ENCODE results near the gene FAM181A. TPM values are rescaled to one million over a fixed set of nuclear protein-coding genes. Genes with fewer than 3 reads are reported as not detected.

Gene FAM181A
- total RNA-seq, 1 donor from 2014 or later = 14.7 TPM

DNA sequence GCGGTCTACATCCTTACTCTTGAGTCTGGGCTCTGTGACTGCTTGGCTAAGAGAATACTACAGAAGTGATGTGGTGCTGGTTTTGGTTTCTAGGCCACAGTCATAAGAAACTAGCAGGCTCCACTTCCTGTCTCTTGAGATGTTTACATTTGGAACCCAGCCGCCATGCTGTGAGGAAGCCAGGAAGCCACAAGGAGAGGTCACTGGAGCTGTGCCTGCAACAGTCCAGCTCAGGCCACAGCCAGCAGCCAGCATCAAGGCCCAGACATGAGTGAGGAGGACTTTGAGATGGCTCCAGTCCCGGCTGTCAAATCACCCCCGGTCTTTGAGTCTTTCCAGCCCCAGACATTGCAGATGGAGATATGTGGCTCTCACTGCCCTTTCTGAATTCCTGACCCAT lies 12.9 kb upstream of the FAM181A start:
- H3K27ac Mint-ChIP-seq (ENCODE audit: unreplicated experiment) = no peak overlapping the region
- TF ChIP-seq, protein P1, sequence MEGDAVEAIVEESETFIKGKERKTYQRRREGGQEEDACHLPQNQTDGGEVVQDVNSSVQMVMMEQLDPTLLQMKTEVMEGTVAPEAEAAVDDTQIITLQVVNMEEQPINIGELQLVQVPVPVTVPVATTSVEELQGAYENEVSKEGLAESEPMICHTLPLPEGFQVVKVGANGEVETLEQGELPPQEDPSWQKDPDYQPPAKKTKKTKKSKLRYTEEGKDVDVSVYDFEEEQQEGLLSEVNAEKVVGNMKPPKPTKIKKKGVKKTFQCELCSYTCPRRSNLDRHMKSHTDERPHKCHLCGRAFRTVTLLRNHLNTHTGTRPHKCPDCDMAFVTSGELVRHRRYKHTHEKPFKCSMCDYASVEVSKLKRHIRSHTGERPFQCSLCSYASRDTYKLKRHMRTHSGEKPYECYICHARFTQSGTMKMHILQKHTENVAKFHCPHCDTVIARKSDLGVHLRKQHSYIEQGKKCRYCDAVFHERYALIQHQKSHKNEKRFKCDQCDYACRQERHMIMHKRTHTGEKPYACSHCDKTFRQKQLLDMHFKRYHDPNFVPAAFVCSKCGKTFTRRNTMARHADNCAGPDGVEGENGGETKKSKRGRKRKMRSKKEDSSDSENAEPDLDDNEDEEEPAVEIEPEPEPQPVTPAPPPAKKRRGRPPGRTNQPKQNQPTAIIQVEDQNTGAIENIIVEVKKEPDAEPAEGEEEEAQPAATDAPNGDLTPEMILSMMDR (conservative IDR thresholded peaks at IDR 0.05) = no peak

GRCh38 chr14:93915070-93915705 lies 12.0 kb upstream of the FAM181A start:
- Mint-ChIP-seq H3K4me1 (no peaks in the 10 kb centered on the region), H3K9me3 (peaks cover 5% of the 10 kb centered on the region), H3K4me3 (no peak overlapping the region), H3K27ac (ENCODE audit: unreplicated experiment) (peak overlapping the region; percentile 90), H3K27me3 (ENCODE audit: low read depth) (no peaks in the 10 kb centered on the region), H3K36me3 (ENCODE audit: low read depth) (no peaks in the 10 kb centered on the region)
- no peak for DNase-seq (ENCODE audit: low read depth, low spot score)
- TF ChIP-seq, protein P1 (conservative IDR thresholded peaks at IDR 0.05) = no peak

More for the DNA sequence above, 12.9 kb upstream of the FAM181A start:
- DNase-seq (ENCODE audit: low read depth, low spot score) = no peak
- no peaks in the 10 kb centered on the region for H3K4me1 Mint-ChIP-seq
- H3K36me3 Mint-ChIP-seq (ENCODE audit: low read depth) = no peaks in the 10 kb centered on the region
- peaks cover 5% of the 10 kb centered on the region for H3K9me3 Mint-ChIP-seq
- no peak overlapping the region for H3K4me3 Mint-ChIP-seq
- H3K27me3 Mint-ChIP-seq (ENCODE audit: low read depth) = no peaks in the 10 kb centered on the region

DNA sequence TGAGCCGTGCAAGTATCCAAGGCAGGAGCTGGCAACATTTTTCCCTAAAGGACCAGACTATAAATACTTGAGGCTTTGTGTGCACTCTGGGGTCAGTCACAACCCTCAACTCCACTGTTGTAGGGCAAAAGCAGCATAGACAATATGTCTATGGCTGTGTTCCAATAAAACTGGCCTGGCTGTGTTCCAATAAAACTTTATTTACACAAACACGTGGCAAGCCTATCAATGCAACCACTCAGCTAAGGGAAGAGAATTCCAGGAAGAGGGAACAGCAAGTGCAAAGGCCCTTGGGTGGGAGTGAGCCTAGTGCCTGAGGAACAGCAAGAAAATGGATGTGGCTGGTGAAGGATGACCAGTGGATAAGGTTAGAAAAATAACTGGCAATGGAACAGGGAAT lies 11.3 kb upstream of the FAM181A start:
- TF ChIP-seq, protein P1 (conservative IDR thresholded peaks at IDR 0.05) = no peak
- H3K4me3 Mint-ChIP-seq = no peak overlapping the region
- DNase-seq (ENCODE audit: low read depth, low spot score) = no peak
- no peaks in the 10 kb centered on the region for H3K4me1 Mint-ChIP-seq
- H3K36me3 Mint-ChIP-seq (ENCODE audit: low read depth) = no peaks in the 10 kb centered on the region
- H3K27me3 Mint-ChIP-seq (ENCODE audit: low read depth) = no peaks in the 10 kb centered on the region
- no peak overlapping the region for H3K27ac Mint-ChIP-seq (ENCODE audit: unreplicated experiment)
- H3K9me3 Mint-ChIP-seq = peaks cover 5% of the 10 kb centered on the region

- H3K9me3 Mint-ChIP-seq = peaks cover 5% of the 10 kb centered on the region
- no peak overlapping the region for H3K4me3 Mint-ChIP-seq
- no peaks in the 10 kb centered on the region for H3K27me3 Mint-ChIP-seq (ENCODE audit: low read depth)
- no peaks in the 10 kb centered on the region for H3K4me1 Mint-ChIP-seq
- no peaks in the 10 kb centered on the region for H3K36me3 Mint-ChIP-seq (ENCODE audit: low read depth)
- TF ChIP-seq, protein P1 (conservative IDR thresholded peaks at IDR 0.05) = no peak
- DNase-seq (ENCODE audit: low read depth, low spot score) = no peak
- H3K27ac Mint-ChIP-seq (ENCODE audit: unreplicated experiment) = no peak overlapping the region
Observed at GRCh38 chr14:93916498-93916897, 10.6 kb upstream of the FAM181A start.

DNA sequence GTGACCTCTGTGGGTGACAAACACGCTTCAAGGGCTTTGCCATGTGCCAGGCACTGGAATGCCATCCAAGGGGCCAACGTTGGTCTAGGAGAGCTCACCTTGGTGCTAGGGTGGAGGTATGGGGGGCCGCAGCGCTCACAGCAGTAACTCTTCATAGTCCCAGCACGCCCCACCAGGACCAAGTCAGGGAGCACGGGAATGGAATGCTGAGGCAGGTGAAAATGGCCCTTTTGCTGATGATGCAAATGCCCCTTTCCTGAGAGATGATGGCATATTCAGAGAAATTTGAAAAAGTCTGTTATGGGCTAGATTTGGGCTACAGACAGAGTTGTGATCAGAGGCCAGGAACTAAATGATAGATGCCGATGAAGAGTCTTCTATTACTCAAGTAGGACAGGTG lies 10.0 kb upstream of the FAM181A start:
- TF ChIP-seq, protein P1 (conservative IDR thresholded peaks at IDR 0.05) = no peak
- Mint-ChIP-seq H3K4me3 (no peak overlapping the region), H3K27ac (ENCODE audit: unreplicated experiment) (no peak overlapping the region), H3K27me3 (ENCODE audit: low read depth) (no peaks in the 10 kb centered on the region), H3K4me1 (no peaks in the 10 kb centered on the region), H3K36me3 (ENCODE audit: low read depth) (no peaks in the 10 kb centered on the region), H3K9me3 (peaks cover 5% of the 10 kb centered on the region)
- no peak for DNase-seq (ENCODE audit: low read depth, low spot score)
